ENCODE data around the gene ZBTB24. TPM values are rescaled to one million over a fixed set of nuclear protein-coding genes. Genes with fewer than 3 reads are reported as not detected.
A peak's percentile ranks its signal among the peaks of the same experiment; 100 is the strongest.

Gene ZBTB24
- total and polyA plus RNA-seq, 2 donors = 9.2 TPM

DNA sequence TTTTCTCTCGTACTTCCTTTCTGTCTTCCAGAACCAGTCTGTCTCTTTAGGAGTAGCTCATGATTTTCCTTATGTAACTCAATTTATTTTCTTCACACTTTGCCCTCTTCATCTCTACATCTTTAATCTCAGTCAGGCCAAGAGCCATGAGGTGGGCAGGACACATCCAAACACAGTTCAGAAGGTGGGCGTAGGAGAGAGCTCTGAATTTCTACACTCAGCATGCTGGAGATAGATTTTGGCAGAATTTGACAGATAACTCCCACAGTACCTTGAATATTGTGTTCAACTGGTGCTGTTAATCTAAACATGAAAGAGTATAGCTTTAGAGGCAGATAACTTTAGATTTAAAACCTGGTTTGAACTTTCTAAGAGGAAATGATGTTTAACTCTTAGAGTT lies 23.8 kb upstream of the ZBTB24 start:
- no peaks in the 10 kb centered on the region for H3K36me3 ChIP-seq (ENCODE audit: control insufficient read depth in 2 of 2, insufficient read depth in 2 of 2, low read length in 1 of 2)

DNA sequence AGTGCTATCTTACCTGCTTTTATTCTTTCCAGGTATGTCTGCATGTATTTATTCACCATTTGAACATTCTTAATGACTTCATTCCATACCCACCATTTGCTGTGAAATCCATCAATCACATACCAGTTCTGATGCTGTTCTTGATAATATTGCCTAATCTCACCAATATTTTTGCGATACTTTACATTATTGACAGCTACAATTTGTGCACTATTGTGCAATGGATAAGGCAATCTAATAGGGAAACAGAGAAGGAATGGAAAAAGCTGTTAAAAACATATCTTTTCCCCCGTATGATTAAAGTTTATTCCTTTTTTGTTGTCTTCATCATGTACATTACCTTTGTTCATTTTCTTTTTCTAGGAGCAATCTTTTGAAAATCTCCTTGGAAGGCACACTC lies 23.3 kb upstream of the ZBTB24 start:
- 97% methylated on average over 2 of the region's 2 CpGs for WGBS
- Histone ChIP-seq H3K4me3 (ENCODE audit: low read length in 2 of 2) (no peak overlapping the region), H3K27ac (ENCODE audit: low read depth in 1 of 2, low read length in 1 of 2) (no peak overlapping the region), H3K36me3 (ENCODE audit: control insufficient read depth in 2 of 2, insufficient read depth in 2 of 2, low read length in 1 of 2) (no peaks in the 10 kb centered on the region), H3K27me3 (ENCODE audit: control insufficient read depth in 2 of 2, insufficient read depth in 1 of 2, low read length in 1 of 2) (no peaks in the 10 kb centered on the region), H3K9me3 (ENCODE audit: control insufficient read depth in 2 of 2, insufficient read depth in 1 of 2, low read length in 1 of 2) (peaks cover 0 to 8% of the 10 kb centered on the region in 2 donors), H3K4me1 (ENCODE audit: control insufficient read depth in 2 of 2, insufficient read depth in 2 of 2, low read length in 2 of 2) (no peaks in the 10 kb centered on the region)
- DNase-seq (ENCODE audit: low read depth in 6 of 9, low spot score in 9 of 9) = no peak

More for the DNA sequence above, 23.8 kb upstream of the ZBTB24 start:
- no peaks in the 10 kb centered on the region for H3K27me3 ChIP-seq (ENCODE audit: control insufficient read depth in 2 of 2, insufficient read depth in 1 of 2, low read length in 1 of 2)
- H3K27ac ChIP-seq (ENCODE audit: low read depth in 1 of 2, low read length in 1 of 2) = no peak overlapping the region
- peaks cover 0 to 8% of the 10 kb centered on the region in 2 donors for H3K9me3 ChIP-seq (ENCODE audit: control insufficient read depth in 2 of 2, insufficient read depth in 1 of 2, low read length in 1 of 2)
- no peak overlapping the region for H3K4me3 ChIP-seq (ENCODE audit: low read length in 2 of 2)
- no peak for DNase-seq (ENCODE audit: low read depth in 6 of 9, low spot score in 9 of 9)
- 95% methylated on average over 2 of the region's 2 CpGs for WGBS
- H3K4me1 ChIP-seq (ENCODE audit: control insufficient read depth in 2 of 2, insufficient read depth in 2 of 2, low read length in 2 of 2) = no peaks in the 10 kb centered on the region

GRCh38 chr6:109503327-109504224 lies 20.6 kb upstream of the ZBTB24 start:
- 93% methylated on average over 10 of the region's 10 CpGs for WGBS
- no peaks in the 10 kb centered on the region for H3K36me3 ChIP-seq (ENCODE audit: control insufficient read depth in 2 of 2, insufficient read depth in 2 of 2, low read length in 1 of 2)
- no peaks in the 10 kb centered on the region for H3K4me1 ChIP-seq (ENCODE audit: control insufficient read depth in 2 of 2, insufficient read depth in 2 of 2, low read length in 2 of 2)
- no peak overlapping the region for H3K27ac ChIP-seq (ENCODE audit: low read depth in 1 of 2, low read length in 1 of 2)
- H3K9me3 ChIP-seq (ENCODE audit: control insufficient read depth in 2 of 2, insufficient read depth in 1 of 2, low read length in 1 of 2) = no peaks in the 10 kb centered on the region
- H3K4me3 ChIP-seq (ENCODE audit: low read length in 2 of 2) = no peak overlapping the region
- H3K27me3 ChIP-seq (ENCODE audit: control insufficient read depth in 2 of 2, insufficient read depth in 1 of 2, low read length in 1 of 2) = no peaks in the 10 kb centered on the region
- DNase-seq (ENCODE audit: low read depth in 6 of 9, low spot score in 9 of 9) = no peak

- no peaks in the 10 kb centered on the region for H3K9me3 ChIP-seq (ENCODE audit: control insufficient read depth in 2 of 2, insufficient read depth in 1 of 2, low read length in 1 of 2)
- H3K36me3 ChIP-seq (ENCODE audit: control insufficient read depth in 2 of 2, insufficient read depth in 2 of 2, low read length in 1 of 2) = no peaks in the 10 kb centered on the region
- no peaks in the 10 kb centered on the region for H3K4me1 ChIP-seq (ENCODE audit: control insufficient read depth in 2 of 2, insufficient read depth in 2 of 2, low read length in 2 of 2)
- H3K27me3 ChIP-seq (ENCODE audit: control insufficient read depth in 2 of 2, insufficient read depth in 1 of 2, low read length in 1 of 2) = no peaks in the 10 kb centered on the region
- WGBS = 95% methylated on average over 2 of the region's 2 CpGs
- DNase-seq (ENCODE audit: low read depth in 6 of 9, low spot score in 9 of 9) = no peak
- no peak overlapping the region for H3K27ac ChIP-seq (ENCODE audit: low read depth in 1 of 2, low read length in 1 of 2)
- no peak overlapping the region for H3K4me3 ChIP-seq (ENCODE audit: low read length in 2 of 2)
Observed at GRCh38 chr6:109498936-109499335, 15.9 kb upstream of the ZBTB24 start.

GRCh38 chr6:109498052-109498451 lies 15.0 kb upstream of the ZBTB24 start:
- 96% methylated on average over 4 of the region's 4 CpGs for WGBS
- Histone ChIP-seq H3K27me3 (ENCODE audit: control insufficient read depth in 2 of 2, insufficient read depth in 1 of 2, low read length in 1 of 2) (no peaks in the 10 kb centered on the region), H3K36me3 (ENCODE audit: control insufficient read depth in 2 of 2, insufficient read depth in 2 of 2, low read length in 1 of 2) (no peaks in the 10 kb centered on the region), H3K9me3 (ENCODE audit: control insufficient read depth in 2 of 2, insufficient read depth in 1 of 2, low read length in 1 of 2) (no peaks in the 10 kb centered on the region), H3K27ac (ENCODE audit: low read depth in 1 of 2, low read length in 1 of 2) (no peak overlapping the region), H3K4me1 (ENCODE audit: control insufficient read depth in 2 of 2, insufficient read depth in 2 of 2, low read length in 2 of 2) (no peaks in the 10 kb centered on the region), H3K4me3 (ENCODE audit: low read length in 2 of 2) (no peak overlapping the region)
- no peak for DNase-seq (ENCODE audit: low read depth in 6 of 9, low spot score in 9 of 9)

GRCh38 chr6:109496036-109496772 lies 13.2 kb upstream of the ZBTB24 start:
- no peak for DNase-seq (ENCODE audit: low read depth in 6 of 9, low spot score in 9 of 9)
- no peaks in the 10 kb centered on the region for H3K9me3 ChIP-seq (ENCODE audit: control insufficient read depth in 2 of 2, insufficient read depth in 1 of 2, low read length in 1 of 2)
- no peaks in the 10 kb centered on the region for H3K27me3 ChIP-seq (ENCODE audit: control insufficient read depth in 2 of 2, insufficient read depth in 1 of 2, low read length in 1 of 2)
- H3K4me3 ChIP-seq (ENCODE audit: low read length in 2 of 2) = no peak overlapping the region
- H3K27ac ChIP-seq (ENCODE audit: low read depth in 1 of 2, low read length in 1 of 2) = no peak overlapping the region
- 92% methylated on average over 9 of the region's 9 CpGs for WGBS
- no peaks in the 10 kb centered on the region for H3K36me3 ChIP-seq (ENCODE audit: control insufficient read depth in 2 of 2, insufficient read depth in 2 of 2, low read length in 1 of 2)
- H3K4me1 ChIP-seq (ENCODE audit: control insufficient read depth in 2 of 2, insufficient read depth in 2 of 2, low read length in 2 of 2) = peaks cover 6 to 10% of the 10 kb centered on the region in 2 donors

DNA sequence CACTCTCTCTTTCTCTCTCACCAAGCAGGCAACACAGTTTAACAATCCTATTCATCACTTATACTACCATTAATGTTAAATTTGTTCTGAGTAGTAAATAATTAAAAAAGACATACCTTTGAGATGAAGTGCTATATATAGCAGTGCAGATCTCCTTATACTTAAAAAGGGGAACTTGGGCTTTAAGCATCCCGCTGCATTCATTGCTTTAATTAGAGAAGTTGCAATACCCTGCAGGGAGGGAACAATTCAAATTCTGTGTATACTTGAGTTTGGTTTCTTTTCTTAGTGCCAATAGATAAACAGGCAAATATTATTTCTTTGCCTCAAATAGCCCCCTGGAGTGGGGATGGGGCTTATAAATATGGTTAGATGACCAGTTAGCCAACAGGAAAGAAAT lies 10.8 kb upstream of the ZBTB24 start:
- H3K4me3 ChIP-seq (ENCODE audit: low read length in 2 of 2) = no peak overlapping the region
- H3K9me3 ChIP-seq (ENCODE audit: control insufficient read depth in 2 of 2, insufficient read depth in 1 of 2, low read length in 1 of 2) = no peaks in the 10 kb centered on the region
- no peaks in the 10 kb centered on the region for H3K36me3 ChIP-seq (ENCODE audit: control insufficient read depth in 2 of 2, insufficient read depth in 2 of 2, low read length in 1 of 2)
- DNase-seq (ENCODE audit: low read depth in 6 of 9, low spot score in 9 of 9) = no peak
- 75% methylated on average over 1 of the region's 1 CpG for WGBS
- H3K27me3 ChIP-seq (ENCODE audit: control insufficient read depth in 2 of 2, insufficient read depth in 1 of 2, low read length in 1 of 2) = no peaks in the 10 kb centered on the region
- H3K27ac ChIP-seq (ENCODE audit: low read depth in 1 of 2, low read length in 1 of 2) = no peak overlapping the region
- H3K4me1 ChIP-seq (ENCODE audit: control insufficient read depth in 2 of 2, insufficient read depth in 2 of 2, low read length in 2 of 2) = peaks cover 8 to 16% of the 10 kb centered on the region in 2 donors

DNA sequence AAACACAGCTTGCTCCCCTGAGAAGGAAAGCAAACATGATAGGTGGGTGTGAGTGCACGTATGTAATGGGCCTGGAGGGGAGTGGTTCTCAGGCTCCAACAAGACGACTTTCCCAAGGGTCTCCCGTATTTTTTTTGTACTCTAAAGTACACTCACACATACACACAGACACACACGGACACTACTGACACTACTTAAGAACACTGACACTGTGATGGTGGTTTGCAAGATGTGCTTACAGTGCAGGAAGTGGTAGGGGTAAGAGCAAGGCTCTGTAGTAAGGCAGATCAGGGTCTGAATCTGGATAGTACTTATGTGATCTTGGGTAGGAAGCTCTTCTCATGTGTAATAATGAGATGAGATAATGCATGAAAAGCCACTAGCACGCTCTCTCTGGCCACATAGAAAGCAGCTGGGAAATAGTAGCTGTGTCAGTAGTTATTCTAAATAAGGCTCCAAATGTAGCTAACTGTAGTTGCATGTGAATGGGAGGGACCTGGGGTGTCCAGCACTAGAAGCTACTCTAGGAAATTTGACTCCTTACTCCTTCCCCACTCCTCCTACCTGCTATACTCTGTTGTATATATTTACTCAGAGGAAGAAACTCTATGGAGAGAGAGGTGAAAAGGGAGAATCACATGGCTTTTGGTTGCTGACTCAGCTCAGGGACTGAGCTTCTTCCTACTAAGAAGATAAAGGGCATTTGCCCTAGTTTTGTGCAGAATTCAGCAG lies 8.4 kb upstream of the ZBTB24 start:
- peak in 5 of 9 donors; percentile 28 to 81 (median 56) for DNase-seq (ENCODE audit: low read depth in 6 of 9, low spot score in 9 of 9)
- no peaks in the 10 kb centered on the region for H3K9me3 ChIP-seq (ENCODE audit: control insufficient read depth in 2 of 2, insufficient read depth in 1 of 2, low read length in 1 of 2)
- peak overlapping the region in 1 of 2 donors; percentile 53 for H3K27ac ChIP-seq (ENCODE audit: low read depth in 1 of 2, low read length in 1 of 2)
- 42% methylated on average over 5 of the region's 5 CpGs for whole genome bisulfite sequencing
- H3K4me3 ChIP-seq (ENCODE audit: low read length in 2 of 2) = no peak overlapping the region
- peaks cover 8 to 16% of the 10 kb centered on the region in 2 donors for H3K4me1 ChIP-seq (ENCODE audit: control insufficient read depth in 2 of 2, insufficient read depth in 2 of 2, low read length in 2 of 2)
- H3K36me3 ChIP-seq (ENCODE audit: control insufficient read depth in 2 of 2, insufficient read depth in 2 of 2, low read length in 1 of 2) = no peaks in the 10 kb centered on the region
- no peaks in the 10 kb centered on the region for H3K27me3 ChIP-seq (ENCODE audit: control insufficient read depth in 2 of 2, insufficient read depth in 1 of 2, low read length in 1 of 2)
